ENCODE data around the gene LAMP1.

The LAMP1 gene

DNA sequence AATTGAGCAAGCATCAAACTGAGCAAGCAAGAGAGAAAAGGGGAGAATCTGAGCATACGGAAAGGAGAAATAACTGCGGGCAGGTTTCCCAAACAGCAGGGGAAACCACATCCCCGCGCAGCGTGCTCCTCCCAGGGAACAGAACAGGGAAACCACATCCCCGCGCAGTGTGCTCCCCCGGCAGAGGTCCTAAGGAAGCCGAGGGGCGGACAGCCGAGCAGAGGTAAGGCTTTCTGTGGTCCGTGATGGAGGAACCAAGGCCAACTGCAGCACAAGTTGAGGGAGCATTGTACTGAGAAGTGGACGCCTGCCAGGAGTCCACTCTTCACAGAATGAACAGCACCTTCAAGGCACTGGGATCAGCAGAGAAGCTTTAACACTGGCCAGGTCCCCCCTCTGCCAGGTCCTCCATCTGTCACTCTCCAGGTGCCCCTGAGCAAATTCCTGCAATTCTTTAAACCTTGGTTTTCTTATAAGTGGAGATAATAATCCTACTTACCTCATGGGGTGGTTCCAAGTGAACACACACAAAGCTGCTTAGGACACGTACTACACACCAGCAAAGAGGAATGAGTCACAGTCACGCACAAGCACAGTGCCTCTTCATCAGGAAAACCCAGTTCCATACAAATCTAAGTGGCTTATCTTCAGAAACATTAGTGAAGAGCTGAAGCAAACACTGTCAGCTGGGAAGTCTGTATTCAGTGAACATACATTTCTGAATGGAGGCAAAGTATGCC, 23.0 kb upstream of the LAMP1 start:
- Histone ChIP-seq H3K4me3 (ENCODE audit: low read depth, low read length) (no peak overlapping the region), H3K4me1 (ENCODE audit: control insufficient read depth, insufficient read depth, low read length, unreplicated experiment) (peaks cover 19% of the 10 kb centered on the region), H3K27me3 (ENCODE audit: insufficient read depth, low read length) (no peaks in the 10 kb centered on the region), H3K79me2 (ENCODE audit: control insufficient read depth, insufficient read depth, low read length, unreplicated experiment) (no peaks in the 10 kb centered on the region), H3K36me3 (ENCODE audit: insufficient read depth, low read length) (no peaks in the 10 kb centered on the region), H2AFZ (ENCODE audit: low read length, unreplicated experiment) (no peak overlapping the region), H3K27ac (ENCODE audit: low read depth, low read length) (peak overlapping the region; percentile 56)

DNA sequence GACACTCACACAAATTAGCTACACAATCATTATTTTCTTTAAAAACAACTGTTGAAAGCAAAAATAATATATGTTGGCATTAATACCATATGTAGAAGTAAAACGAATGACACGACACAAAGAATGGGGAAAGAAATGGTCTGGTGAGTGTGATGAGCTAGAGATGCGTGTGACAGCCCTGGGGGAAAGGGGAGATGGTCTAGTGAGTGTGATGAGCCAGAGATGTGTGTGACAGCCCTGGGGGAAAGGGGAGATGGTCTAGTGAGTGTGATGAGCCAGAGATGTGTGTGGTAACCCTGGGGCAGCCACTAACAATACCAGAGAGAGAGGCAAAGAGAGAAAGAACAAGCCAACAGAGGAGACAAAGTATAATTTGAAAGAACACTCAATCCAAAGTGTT, 22.3 kb upstream of the LAMP1 start:
- Histone ChIP-seq H3K4me3 (ENCODE audit: low read depth, low read length) (no peak overlapping the region), H3K27ac (ENCODE audit: low read depth, low read length) (peak overlapping the region; percentile 56), H3K36me3 (ENCODE audit: insufficient read depth, low read length) (no peaks in the 10 kb centered on the region), H3K4me1 (ENCODE audit: control insufficient read depth, insufficient read depth, low read length, unreplicated experiment) (peaks cover 19% of the 10 kb centered on the region), H3K27me3 (ENCODE audit: insufficient read depth, low read length) (no peaks in the 10 kb centered on the region), H3K79me2 (ENCODE audit: control insufficient read depth, insufficient read depth, low read length, unreplicated experiment) (no peaks in the 10 kb centered on the region), H2AFZ (ENCODE audit: low read length, unreplicated experiment) (no peak overlapping the region)

DNA sequence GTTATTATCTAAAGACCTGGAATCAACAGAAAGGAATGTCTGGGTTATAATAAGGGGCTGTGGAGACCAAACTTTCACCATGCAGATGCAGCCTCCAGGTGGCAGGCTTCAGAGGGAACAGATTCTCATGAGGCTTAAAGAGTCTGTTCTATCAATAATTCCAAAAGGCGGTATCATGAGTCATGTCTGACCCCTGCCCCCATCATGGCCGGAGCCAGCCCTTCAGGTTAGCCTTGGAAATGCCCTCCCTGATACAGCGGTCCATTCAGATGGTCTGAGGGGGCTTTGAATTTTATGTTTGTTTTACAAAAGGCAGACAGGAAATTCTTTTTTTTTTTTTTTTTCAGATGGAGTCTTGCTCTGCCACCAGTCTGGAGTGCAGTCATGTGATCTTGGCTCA, 21.7 kb upstream of the LAMP1 start:
- Histone ChIP-seq H3K4me3 (ENCODE audit: low read depth, low read length) (no peak overlapping the region), H3K36me3 (ENCODE audit: insufficient read depth, low read length) (no peaks in the 10 kb centered on the region), H3K4me1 (ENCODE audit: control insufficient read depth, insufficient read depth, low read length, unreplicated experiment) (peaks cover 19% of the 10 kb centered on the region), H3K27ac (ENCODE audit: low read depth, low read length) (peak overlapping the region; percentile 56; the same call in 1 of the 2 replicates), H3K27me3 (ENCODE audit: insufficient read depth, low read length) (no peaks in the 10 kb centered on the region), H2AFZ (ENCODE audit: low read length, unreplicated experiment) (no peak overlapping the region), H3K79me2 (ENCODE audit: control insufficient read depth, insufficient read depth, low read length, unreplicated experiment) (no peaks in the 10 kb centered on the region)

DNA sequence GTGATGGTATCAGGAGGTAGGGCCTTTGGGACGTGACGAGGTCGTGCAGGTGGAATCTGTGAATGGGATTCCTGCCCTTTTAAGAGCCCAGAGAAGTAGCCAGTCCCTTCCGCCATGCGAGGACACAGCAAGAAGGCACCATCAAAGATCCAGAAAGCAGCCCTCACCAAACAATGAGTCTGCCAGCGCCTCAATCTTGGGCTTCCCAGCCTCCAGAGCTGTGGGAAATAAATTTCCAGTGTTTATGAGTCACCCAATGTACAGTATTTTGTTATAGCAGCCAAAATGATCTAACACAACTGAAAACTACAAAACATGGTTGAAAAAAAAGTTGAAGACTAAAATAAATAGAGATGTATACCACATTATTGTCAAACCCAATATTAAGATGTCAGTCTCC, 16.9 kb upstream of the LAMP1 start:
- Histone ChIP-seq H3K27me3 (ENCODE audit: insufficient read depth, low read length) (no peaks in the 10 kb centered on the region), H3K4me3 (ENCODE audit: low read depth, low read length) (no peak overlapping the region), H3K27ac (ENCODE audit: low read depth, low read length) (no peak overlapping the region), H2AFZ (ENCODE audit: low read length, unreplicated experiment) (no peak overlapping the region), H3K36me3 (ENCODE audit: insufficient read depth, low read length) (no peaks in the 10 kb centered on the region), H3K4me1 (ENCODE audit: control insufficient read depth, insufficient read depth, low read length, unreplicated experiment) (peaks cover 5% of the 10 kb centered on the region), H3K79me2 (ENCODE audit: control insufficient read depth, insufficient read depth, low read length, unreplicated experiment) (no peaks in the 10 kb centered on the region)

DNA sequence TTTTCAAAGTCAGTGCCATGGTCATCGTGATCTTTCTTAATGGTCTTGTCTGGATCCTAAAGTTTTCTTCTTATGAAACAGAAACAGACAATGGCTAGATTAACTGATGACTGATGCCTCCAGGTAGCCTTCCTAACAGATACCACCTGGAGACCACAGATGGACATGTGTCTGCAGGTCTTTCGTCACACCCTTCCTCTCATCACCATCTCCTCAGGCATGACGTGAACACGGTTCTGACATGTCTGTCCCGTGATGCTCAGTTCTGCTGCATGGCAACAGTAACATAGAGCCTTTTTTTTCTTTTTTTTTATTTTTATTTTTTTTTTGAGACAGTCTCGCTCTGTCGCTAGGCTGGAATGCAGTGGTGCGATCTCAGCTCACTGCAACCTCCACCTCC, 13.1 kb upstream of the LAMP1 start:
- Histone ChIP-seq H3K27me3 (ENCODE audit: insufficient read depth, low read length) (peaks cover 9% of the 10 kb centered on the region; the same call in 1 of the 2 replicates), H3K79me2 (ENCODE audit: control insufficient read depth, insufficient read depth, low read length, unreplicated experiment) (no peaks in the 10 kb centered on the region), H3K36me3 (ENCODE audit: insufficient read depth, low read length) (no peaks in the 10 kb centered on the region), H3K4me1 (ENCODE audit: control insufficient read depth, insufficient read depth, low read length, unreplicated experiment) (no peaks in the 10 kb centered on the region), H3K27ac (ENCODE audit: low read depth, low read length) (no peak overlapping the region), H2AFZ (ENCODE audit: low read length, unreplicated experiment) (no peak overlapping the region), H3K4me3 (ENCODE audit: low read depth, low read length) (no peak overlapping the region)

DNA sequence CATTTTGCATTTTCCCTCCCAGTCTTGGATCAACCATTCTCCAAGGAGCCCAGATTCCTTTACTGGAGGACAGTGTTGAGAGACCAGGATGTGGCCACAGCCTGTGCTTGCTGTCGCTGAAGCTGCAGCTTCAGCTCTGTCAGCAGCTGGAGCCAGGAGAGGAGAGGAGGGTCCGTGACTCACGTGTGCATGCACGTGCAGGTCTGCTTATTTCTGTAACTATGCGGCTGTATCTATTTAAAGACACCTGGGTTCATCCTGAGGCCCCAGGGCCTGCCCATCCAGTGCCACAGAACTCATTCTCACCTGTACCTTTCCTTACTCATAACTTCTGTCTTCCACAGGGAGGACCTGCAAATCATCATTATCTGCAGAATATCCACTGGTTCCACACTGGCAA, 8.2 kb upstream of the LAMP1 start:
- Histone ChIP-seq H3K79me2 (ENCODE audit: control insufficient read depth, insufficient read depth, low read length, unreplicated experiment) (no peaks in the 10 kb centered on the region), H3K4me1 (ENCODE audit: control insufficient read depth, insufficient read depth, low read length, unreplicated experiment) (no peaks in the 10 kb centered on the region), H3K27ac (ENCODE audit: low read depth, low read length) (no peak overlapping the region), H2AFZ (ENCODE audit: low read length, unreplicated experiment) (no peak overlapping the region), H3K4me3 (ENCODE audit: low read depth, low read length) (no peak overlapping the region), H3K27me3 (ENCODE audit: insufficient read depth, low read length) (peaks cover 11% of the 10 kb centered on the region; the same call in 1 of the 2 replicates), H3K36me3 (ENCODE audit: insufficient read depth, low read length) (no peaks in the 10 kb centered on the region)

DNA sequence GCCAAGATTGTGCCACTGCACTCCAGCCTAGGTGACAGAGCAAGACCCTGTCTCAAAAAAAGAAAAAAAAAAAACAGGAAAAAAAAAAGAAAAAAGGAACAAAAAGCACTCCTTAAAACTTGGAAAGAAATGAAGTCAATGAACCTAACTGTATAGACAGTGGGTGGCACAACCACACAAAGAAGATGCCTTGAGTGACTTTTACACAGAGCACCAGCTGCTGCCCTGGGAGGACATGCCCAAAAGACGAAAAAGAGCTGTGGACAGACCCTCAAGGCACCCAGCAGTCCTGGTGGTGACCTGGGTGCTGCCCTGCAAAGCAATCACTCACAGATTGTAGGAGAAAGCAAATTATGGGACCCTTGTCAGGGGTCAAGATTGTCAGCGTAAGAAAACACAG, 5.9 kb upstream of the LAMP1 start:
- no peaks in the 10 kb centered on the region for H3K79me2 ChIP-seq (ENCODE audit: control insufficient read depth, insufficient read depth, low read length, unreplicated experiment)
- H3K4me1 ChIP-seq (ENCODE audit: control insufficient read depth, insufficient read depth, low read length, unreplicated experiment) = no peaks in the 10 kb centered on the region
- H2AFZ ChIP-seq (ENCODE audit: low read length, unreplicated experiment) = no peak overlapping the region
- H3K27ac ChIP-seq (ENCODE audit: low read depth, low read length) = no peak overlapping the region
- H3K4me3 ChIP-seq (ENCODE audit: low read depth, low read length) = no peak overlapping the region
- no peaks in the 10 kb centered on the region for H3K36me3 ChIP-seq (ENCODE audit: insufficient read depth, low read length)
- peaks cover 11% of the 10 kb centered on the region; the same call in 1 of the 2 replicates for H3K27me3 ChIP-seq (ENCODE audit: insufficient read depth, low read length)

DNA sequence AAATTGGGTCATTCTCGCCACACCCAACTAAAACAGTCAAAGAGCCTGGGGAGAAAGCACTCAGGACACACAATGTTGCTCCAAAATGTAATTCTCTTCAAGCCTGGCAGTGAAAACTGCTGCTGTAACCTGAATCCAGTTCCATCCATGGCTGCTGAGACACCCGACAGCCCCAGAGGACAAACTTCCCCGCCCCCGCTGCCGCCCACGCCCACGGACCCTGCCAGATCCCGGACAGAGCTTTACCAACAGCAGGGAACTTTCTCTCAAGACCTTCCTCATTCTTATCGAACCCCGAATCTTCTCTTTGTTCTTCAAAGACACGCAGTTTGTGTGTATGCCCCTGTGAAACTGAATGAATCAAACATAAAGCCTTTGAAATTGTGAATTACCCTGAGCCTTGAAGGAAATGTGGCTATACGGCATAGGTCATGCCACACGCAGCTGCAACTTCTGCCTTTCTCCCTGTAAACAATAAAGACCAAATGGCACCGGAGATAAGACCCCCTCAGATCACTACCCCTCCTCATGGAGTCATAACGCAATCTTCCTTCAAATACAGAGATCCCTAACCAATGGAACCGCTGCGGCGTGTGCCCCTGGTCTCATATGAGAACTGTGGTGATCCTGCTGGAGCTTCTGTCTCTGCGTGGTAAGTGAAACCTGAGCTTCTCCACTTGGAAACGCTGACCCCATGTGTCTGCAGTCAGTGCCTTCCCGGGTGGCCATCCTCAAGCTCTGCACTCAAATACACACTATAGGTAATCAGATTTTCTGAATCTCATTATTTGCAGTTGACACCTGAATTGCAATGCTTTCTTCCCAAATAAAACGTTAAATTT, 4.8 kb upstream of the LAMP1 start:
- H3K4me1 ChIP-seq (ENCODE audit: control insufficient read depth, insufficient read depth, low read length, unreplicated experiment) = no peaks in the 10 kb centered on the region
- H2AFZ ChIP-seq (ENCODE audit: low read length, unreplicated experiment) = peak overlapping the region; percentile 65
- no peak overlapping the region for H3K27ac ChIP-seq (ENCODE audit: low read depth, low read length)
- H3K79me2 ChIP-seq (ENCODE audit: control insufficient read depth, insufficient read depth, low read length, unreplicated experiment) = peaks cover 7% of the 10 kb centered on the region
- H3K4me3 ChIP-seq (ENCODE audit: low read depth, low read length) = peak overlapping the region; percentile 69
- no peaks in the 10 kb centered on the region for H3K36me3 ChIP-seq (ENCODE audit: insufficient read depth, low read length)
- peaks cover 11% of the 10 kb centered on the region; the same call in 1 of the 2 replicates for H3K27me3 ChIP-seq (ENCODE audit: insufficient read depth, low read length)

DNA sequence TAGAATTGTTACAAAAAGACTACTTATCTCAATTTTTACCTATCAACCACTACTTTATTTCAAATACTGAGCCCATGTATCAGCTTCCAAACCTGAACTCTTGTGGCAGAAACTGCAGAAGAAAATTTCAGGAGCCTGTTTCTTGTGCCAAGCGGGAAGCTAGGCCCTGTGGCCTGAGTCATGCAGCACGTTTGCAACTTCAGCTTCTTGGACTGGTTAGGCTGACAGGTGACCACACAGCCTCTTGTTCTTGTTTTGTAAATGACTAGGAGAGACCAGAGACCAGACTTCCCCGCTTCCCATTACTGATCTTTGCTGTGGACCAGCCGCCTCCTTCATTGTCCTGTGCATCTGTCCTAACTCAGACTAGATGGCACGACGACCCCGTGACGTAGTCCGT, 3.4 kb upstream of the LAMP1 start:
- H3K27me3 ChIP-seq (ENCODE audit: insufficient read depth, low read length) = 0 out of 2 replicates have a peak, but pooled peaks cover 5% of the 10 kb centered on the region
- H3K27ac ChIP-seq (ENCODE audit: low read depth, low read length) = no peak overlapping the region
- H3K79me2 ChIP-seq (ENCODE audit: control insufficient read depth, insufficient read depth, low read length, unreplicated experiment) = peaks cover 22% of the 10 kb centered on the region
- no peaks in the 10 kb centered on the region for H3K36me3 ChIP-seq (ENCODE audit: insufficient read depth, low read length)
- H3K4me3 ChIP-seq (ENCODE audit: low read depth, low read length) = no peak overlapping the region
- H2AFZ ChIP-seq (ENCODE audit: low read length, unreplicated experiment) = no peak overlapping the region
- H3K4me1 ChIP-seq (ENCODE audit: control insufficient read depth, insufficient read depth, low read length, unreplicated experiment) = no peaks in the 10 kb centered on the region

DNA sequence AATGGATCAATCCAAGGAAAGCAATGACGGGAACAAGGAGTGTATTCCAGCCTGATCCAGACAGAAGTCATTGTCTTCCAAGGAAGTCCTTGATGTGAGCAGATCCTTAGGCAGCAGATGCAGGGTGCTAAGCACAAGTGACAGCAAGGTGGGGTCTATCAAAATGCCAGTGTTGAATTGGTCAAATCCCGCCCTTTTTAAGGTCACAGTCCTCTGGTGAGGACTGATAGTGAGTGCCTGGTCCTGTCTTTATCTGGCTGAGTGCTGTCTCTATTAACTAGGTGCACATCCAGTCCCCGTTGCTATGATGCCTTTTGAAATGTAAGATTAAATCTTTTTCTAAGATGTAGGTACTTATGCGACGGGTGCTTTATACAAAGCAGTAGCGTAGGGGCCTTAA, 1.3 kb upstream of the LAMP1 start:
- no peak overlapping the region for H2AFZ ChIP-seq (ENCODE audit: low read length, unreplicated experiment)
- no peaks in the 10 kb centered on the region for H3K36me3 ChIP-seq (ENCODE audit: insufficient read depth, low read length)
- H3K27ac ChIP-seq (ENCODE audit: low read depth, low read length) = no peak overlapping the region

More for the DNA sequence above, 1.3 kb upstream of the LAMP1 start:
- Histone ChIP-seq H3K27me3 (ENCODE audit: insufficient read depth, low read length) (no peaks in the 10 kb centered on the region), H3K4me3 (ENCODE audit: low read depth, low read length) (peak overlapping the region; percentile 90; the same call in 1 of the 2 replicates), H3K4me1 (ENCODE audit: control insufficient read depth, insufficient read depth, low read length, unreplicated experiment) (no peaks in the 10 kb centered on the region), H3K79me2 (ENCODE audit: control insufficient read depth, insufficient read depth, low read length, unreplicated experiment) (peaks cover 43% of the 10 kb centered on the region)

Data from ACC112 (cell line).